Right renal pelvis (tissue), 4 donors: Measurements from ENCODE around the gene CD44. TPM values are rescaled to one million over a fixed set of nuclear protein-coding genes. Genes with fewer than 3 reads are reported as not detected.

Experiments used
- DNase-seq, 4 donors: peaks; one replicate each; pipeline ENCODE4 v3.0.0-alpha.2; 2013; ENCODE audit warnings: low read depth in 4 of 4, low spot score in 3 of 4, missing footprints in 1 of 4
- polyA plus RNA-seq, 4 donors: library from polyadenylated mRNA; unstranded; fragments of 120-200 nt; gene quantifications; one replicate each; pipeline ENCODE4 v1.2.1, GENCODE V29; 2013; ENCODE audit not compliant: insufficient read length in 4 of 4

The CD44 gene
- polyA plus RNA-seq, 4 donors = 11.6 to 15.2 (median 12.3) TPM

DNA sequence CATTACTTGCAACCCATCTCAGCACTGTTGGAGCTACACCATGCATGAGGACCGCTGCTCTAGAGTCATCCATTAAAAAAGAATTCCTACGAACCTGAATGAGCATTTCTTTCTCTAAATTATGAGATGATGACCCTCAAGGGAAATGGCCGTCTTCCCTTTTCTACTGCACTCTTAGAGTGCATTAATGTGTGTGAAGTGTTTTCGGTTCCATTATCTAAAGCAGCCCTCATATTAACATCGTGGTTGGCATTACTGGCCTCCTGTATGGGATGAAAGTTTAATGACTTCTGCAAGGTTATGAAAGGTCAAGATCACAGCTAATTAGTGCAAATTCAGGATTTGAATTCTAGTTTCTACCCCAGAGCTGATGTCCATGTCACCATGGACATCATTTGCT is 16.7 kb downstream of the CD44 start:
- no peak for DNase-seq

- DNase-seq = no peak
Observed at GRCh38 chr11:35157814-35158700, 19.1 kb downstream of the CD44 start.

DNA sequence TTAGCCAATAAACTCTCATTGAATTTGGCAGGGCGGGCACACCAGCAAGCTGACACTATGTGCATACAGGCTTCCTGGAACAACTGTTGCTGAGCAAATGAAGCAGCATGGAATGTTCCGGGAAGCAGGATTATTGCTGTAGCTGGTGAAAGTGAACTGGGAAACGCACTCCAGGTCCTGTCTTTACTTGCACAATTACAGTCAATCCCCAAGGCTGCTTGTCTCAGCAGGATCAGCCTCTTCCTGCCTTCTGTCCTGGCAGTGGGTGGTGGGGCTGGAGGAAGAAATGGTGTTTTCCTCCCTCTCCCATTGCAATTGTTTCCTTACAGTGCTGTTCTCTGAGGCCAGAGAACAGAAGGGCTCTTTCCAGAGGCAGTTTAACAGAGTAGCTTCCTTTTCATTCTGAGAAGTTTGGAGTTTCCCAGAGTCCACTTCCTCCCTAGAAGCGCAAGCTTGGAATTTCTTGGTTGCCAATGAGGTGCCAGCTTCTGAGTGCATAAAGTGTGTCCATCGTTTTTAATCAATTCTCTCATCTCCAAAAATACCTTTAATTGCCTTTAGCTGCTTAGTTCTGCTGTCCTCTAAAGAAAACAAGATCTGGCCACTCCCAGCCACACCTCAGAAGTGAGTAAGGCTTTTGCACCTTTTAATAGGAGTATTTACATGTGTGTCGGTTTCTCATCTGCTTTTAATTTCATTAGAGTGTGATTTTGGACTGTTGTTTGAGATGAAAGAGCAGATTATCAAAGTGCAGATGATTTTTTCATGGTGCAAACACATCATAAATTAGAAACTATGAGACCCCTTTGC is 19.9 kb downstream of the CD44 start:
- no peak for DNase-seq

DNA sequence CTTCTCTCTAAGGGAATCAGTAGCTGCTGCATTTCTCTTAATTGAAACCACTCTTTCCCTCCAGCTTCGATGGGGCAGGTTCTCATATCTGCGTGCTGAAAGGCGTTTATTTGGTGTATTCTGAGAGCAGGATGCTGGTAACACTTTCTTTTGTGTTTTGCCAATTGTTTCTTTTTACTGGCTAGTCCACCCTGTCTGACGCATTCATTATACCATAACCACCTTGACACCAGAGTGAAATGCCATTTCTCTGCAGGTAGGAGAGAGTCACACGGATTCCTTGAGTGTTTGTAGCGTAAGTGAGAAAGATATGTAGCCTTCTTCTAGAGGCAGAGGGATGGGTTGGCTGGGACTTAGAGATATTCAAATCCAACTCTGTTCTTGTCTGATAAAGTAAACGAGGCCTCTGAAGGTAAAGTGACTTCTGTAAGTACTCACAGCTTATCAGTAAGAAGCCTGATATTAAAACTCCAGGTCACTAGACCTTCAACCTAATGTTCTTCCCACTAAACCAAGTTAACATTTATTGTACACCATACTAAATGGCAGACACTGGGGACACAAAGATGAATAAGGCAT is 21.4 kb downstream of the CD44 start:
- DNase-seq = no peak

DNA sequence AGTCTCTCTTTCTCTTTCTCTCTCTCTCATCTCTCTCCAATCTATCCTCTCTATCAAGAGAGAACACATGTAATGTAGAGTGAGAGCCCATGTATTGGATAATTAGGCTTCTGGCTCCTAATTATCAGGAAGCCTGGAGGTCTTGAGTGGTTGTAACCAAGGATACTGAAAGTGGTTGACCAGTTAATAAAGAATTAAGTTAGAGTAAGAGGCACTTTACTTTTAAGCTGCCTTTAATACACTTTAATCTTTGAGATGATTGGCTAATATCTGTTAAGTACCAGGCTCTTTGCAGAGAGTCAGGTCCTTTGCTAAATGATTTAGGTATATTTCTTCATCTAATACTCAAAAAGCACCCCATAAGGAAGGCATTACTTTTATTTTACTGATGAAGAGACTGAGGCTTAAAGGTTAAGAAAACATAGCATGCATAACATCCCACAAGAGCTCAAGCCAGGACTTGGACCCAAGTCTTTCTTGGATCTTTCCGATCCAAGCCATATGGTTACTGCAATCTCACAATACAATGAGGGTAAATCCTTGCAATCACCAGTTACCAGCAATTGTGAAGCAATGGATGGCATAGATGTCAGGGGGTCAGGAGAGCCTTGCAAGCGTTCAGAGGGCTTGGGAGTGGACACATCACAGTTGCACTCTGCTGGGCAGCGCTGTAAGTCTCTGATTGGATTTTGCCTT is 22.1 kb downstream of the CD44 start:
- DNase-seq = no peak

DNA sequence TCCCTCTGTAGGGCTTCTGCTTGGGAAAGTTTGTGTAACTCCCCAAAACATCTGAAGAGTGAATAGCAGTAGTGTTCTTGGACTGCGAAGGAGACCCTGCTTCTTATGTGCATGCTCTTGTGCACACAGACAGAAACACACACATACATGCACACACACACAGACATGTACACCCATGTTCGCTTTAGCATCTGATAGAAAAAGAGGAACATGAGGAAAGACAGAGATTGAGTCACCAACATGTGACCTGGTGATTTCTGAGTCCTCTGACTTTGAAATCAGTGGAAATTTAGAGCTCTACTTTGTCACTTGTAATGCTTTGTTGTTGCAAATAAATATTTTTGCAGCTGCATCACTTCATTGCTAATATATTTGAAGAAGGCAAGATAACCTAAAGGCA is 23.8 kb downstream of the CD44 start:
- DNase-seq = no peak

DNA sequence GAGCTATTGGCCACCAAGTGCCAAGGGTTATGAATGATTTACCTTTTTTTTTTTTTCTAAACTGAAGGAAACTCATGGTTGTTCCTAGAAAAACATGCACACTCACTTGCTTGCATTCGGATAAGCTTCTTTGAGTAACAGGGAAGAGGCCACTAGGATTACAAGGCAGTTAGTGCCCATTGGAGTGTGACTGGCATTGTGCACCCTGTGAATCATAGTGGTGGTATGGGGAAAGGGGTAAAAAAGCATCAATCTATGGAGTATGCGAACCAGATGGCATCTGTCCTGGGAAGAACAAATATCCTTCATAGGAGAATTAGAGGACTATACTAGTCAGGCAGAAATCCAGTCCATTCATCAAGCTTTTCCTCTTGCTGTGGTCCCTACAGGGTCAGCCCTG is 24.2 kb downstream of the CD44 start:
- DNase-seq = no peak

DNA sequence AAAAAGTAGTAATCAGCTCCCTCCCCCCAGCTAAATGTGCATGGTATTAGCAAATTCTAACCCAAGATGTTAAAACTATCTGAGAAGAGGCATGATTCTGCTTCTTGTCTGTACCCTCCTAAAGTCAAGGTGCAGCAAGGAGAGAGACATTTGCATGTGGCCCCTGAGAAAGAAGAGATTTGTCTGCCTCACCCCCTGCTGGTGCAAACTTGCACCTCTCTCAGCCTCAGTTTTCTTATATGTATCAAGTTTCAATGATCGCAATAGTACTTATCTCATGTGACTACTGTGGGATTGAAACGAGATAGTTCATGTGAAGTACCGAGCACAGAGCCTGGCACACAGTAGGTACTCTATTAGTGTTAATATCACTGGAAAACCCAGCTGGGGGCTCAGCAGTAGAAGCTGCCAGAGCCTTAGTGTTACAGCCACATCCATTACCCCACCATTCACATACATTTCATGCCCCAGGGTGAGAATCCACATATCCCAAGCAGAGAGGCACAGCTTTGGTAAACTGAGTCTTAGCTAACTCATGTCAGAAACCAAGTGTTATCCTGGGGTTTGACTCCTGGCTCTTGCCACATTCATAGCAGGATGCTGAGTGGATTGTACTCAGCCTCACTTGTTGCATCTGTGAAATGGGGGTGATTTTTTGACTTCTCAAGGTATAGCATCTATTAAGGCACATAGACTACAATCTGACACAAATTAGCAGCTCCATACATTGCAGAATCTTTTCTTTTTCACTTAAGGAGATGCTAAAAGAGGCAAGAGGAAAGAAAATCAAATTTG is 24.9 kb downstream of the CD44 start:
- DNase-seq = no peak

- no peak for DNase-seq
Observed at GRCh38 chr11:35165030-35165422, 26.1 kb downstream of the CD44 start.

DNA sequence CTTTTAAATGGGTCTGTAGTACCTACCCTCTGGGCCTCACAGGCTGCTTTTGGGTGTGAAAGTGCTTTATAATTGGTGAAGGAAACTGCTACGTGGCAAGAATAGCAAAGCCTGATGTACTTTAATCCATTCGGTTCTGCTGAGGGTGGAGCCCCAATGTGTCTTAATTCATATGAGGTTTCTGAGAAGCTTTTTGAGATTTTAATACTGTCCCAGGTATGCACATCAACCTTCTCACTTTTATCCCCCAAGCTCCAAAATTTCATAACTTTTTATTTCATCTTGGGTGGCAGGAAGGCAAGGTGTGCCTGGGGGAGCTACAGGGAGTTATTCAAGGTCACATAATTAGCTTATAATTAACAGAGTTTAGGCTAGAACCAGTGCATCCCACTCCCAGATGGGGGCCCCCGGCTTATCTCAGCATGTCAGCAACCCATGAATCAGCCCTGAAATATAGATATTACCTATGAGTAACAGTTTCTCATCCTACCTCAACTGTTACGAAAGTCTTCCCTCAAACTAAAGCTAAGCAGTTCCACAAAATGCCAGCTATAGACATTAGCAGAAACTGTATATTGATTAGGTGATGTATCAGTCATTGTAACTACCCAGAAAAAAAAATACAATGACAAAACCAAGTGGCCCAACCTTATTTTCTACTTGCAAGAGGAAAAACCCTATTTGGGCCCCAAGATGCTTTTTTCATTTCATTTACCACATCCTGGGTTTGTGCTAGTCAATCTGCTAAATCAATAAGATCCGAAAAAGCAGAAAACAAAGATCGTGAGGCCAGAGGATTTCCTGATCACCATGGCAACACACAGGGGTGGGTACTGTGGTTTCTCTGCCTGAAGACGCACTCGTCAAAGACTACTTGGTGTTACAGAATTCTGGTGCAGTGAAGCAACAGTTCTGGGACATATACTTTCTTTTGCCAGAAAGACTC is 26.7 kb downstream of the CD44 start:
- DNase-seq = no peak

DNA sequence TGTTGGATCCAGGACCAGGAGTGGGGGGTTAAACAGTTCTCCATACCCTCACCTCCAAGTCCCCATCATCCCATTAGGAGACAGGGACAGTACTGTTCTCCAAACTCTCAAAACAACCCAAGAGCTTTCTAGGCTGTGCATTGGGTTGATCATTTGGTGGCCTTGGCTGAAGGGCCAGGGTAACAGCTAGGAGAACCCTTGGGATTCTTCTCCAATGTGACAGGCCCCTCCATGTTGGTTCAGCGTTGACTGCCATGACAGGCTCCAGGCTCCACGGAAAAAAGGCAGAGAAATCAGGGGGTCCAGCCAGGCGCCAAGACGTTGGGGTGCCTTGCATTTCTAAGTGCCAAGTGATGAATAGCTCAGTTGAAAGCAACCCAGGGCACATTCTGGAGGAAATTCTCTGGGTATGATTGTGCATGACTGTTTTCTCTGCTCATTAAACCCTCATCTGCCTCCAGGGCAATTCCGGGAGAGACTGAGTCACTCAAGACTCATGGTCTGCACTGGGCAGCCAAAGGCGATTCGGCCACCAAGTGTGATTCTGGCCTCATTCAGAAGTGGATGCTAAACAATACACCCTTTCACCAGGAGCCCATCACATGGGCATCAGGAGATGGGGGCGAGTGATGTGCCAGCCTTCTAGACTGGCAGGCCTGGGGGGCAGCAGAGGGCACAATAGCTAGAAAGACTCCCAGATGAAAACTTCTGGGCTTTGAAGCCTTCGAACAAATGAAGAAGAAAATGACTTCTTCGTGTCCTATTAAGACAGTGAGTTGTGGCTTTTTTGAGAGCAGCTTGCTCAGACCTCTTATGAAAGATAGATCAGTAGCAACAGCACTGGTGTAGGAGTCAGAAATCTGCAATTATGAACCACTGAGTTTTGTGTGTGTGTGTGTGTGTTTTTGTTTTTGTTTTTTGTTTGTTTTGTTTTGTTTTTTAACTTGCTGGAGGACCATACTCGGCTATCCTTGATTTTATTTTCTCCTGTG is 27.7 kb downstream of the CD44 start:
- no peak for DNase-seq

DNA sequence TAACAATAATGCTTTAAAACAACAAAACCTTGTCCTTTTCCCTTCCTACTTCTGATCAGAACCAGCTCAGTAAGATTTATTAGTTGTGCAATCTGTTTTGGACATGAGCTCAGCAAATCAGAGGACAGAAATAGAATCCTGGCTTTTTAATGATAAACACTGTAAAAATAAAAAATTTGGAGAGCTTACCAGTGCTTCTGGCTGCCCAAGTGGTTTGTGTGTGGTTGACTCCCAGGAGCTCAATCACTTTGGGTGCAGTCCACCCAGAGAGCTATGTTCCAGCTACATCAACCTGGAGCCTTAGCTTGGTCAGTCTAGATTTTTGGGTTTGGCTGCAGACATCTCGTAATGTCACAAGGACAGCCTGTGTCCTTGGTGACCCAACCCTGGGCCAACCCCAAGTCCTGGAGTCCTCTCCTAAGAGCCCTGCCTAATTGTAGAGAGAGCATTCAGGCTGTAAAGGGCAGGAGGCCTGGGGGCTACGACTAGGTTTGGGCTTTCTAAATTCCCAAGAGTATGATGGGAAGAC is 28.5 kb downstream of the CD44 start:
- DNase-seq = no peak

GRCh38 chr11:35168671-35169070 is 29.7 kb downstream of the CD44 start:
- no peak for DNase-seq

DNA sequence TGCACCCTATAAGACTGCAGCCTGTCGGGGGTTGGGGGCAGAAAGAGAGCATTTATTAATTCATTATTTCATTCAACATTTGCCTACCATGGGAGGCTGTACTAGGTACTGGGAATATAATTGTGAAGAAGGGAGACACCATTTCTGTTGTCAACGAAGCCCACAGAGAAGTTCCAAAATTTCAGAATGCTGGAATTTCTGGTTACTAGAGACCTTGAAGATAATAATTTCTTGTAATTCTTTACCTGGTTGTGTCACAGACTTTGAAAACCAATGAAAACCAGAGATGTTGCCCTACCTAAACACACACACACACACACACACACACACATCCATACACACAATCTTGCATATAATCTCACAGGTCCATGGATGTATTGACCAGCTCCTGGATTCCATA is 30.1 kb downstream of the CD44 start:
- no peak for DNase-seq

GRCh38 chr11:35169754-35170153 is 30.8 kb downstream of the CD44 start:
- no peak for DNase-seq

GRCh38 chr11:35170503-35170902 is 31.5 kb downstream of the CD44 start:
- DNase-seq = peak in 2 of 4 donors; percentile 42 to 43

DNA sequence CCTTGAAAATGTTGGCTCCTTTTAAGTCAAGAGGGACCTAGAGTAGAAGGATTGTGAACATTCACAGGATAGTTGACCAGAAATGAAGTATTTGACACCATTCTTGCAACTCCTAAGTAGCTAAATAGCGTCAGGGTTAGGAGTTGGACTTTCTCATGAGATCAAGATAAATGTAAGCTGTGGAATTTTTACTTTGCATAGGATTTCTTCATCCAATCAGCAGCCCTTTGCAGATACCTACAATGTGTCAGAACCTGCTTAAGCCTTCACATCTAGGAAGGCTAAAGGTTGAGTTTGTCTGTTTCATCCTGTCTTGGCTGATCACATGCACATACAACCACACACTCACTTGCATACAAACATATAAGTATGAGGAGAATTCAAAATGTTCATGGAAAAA is 32.3 kb downstream of the CD44 start:
- no peak for DNase-seq
